Nephron (organoid): ENCODE results near the gene RPP25L.

Source experiments
- H3K27ac Mint-ChIP-seq, 3 experiments: 2 replicates each; pipeline ENCODE4 v1.8.0; 2020; ENCODE audit warnings: mixed read lengths in 3 of 3, mild to moderate bottlenecking in 2 of 3, moderate library complexity in 1 of 3
- H3K27me3 Mint-ChIP-seq: 2 replicates; pipeline ENCODE4 v1.8.0; 2021; ENCODE audit warnings: low read depth, mild to moderate bottlenecking, moderate library complexity, mixed read lengths
- H3K36me3 Mint-ChIP-seq: 2 replicates; pipeline ENCODE4 v1.8.0; 2020; ENCODE audit warnings: low read depth, mixed read lengths
- H3K4me1 Mint-ChIP-seq: 2 replicates; pipeline ENCODE4 v1.8.0; 2020; ENCODE audit warnings: mixed read lengths
- H3K4me3 Mint-ChIP-seq, 3 experiments: 2 replicates each; pipeline ENCODE4 v1.8.0; 2020; ENCODE audit warnings: mild to moderate bottlenecking in 3 of 3, mixed read lengths in 3 of 3, moderate library complexity in 2 of 3
- H3K9me3 Mint-ChIP-seq: 2 replicates; pipeline ENCODE4 v1.8.0; 2020; ENCODE audit warnings: mixed read lengths
- TF ChIP-seq, protein P1 (sequence below), 3 experiments: fragments of 200-600 bp; sonication (generic); IDR thresholded peaks; one replicate each; pipeline ENCODE4 v1.5.0; 2021; ENCODE audit warnings: antibody characterized with exemption in 3 of 3; ENCODE audit not compliant: unreplicated experiment in 3 of 3

Gene RPP25L

DNA sequence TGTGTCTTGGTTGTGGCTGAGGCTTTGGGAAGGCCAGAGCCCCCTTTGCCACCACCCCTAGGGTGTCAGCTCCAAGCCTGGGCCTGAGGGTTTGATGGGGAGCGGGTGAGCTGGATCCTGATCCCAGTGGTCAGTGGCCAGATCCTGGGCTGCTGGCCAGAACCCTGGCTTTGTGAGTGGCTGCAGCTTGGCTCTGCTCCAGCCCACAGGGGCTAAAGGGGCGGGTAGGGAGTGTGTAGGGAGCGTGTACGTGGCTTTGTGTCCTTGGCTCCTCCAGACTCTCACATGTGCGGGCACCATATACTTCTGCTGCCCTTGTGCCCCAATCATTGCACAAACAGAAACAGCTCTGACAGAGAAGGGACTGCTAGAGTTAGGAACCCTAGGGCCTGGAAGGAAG is 38.9 kb upstream of the RPP25L start:
- peaks cover 36% of the 10 kb centered on the region for H3K36me3 Mint-ChIP-seq

DNA sequence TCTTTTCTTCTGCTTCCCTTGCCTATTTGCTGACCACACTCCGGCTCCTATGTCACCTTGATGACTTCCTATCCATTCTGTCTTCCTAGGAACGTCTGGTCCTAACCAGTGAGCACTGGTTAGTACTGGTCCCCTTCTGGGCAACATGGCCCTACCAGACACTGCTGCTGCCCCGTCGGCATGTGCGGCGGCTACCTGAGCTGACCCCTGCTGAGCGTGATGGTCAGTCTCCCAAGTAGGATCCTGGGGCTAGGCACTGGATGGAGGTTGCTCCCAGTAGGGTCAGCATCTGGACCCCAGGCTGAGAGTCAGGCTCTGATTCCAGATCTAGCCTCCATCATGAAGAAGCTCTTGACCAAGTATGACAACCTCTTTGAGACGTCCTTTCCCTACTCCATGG is 36.8 kb upstream of the RPP25L start:
- H3K36me3 Mint-ChIP-seq = peaks cover 33% of the 10 kb centered on the region
- TF ChIP-seq, protein P1, sequence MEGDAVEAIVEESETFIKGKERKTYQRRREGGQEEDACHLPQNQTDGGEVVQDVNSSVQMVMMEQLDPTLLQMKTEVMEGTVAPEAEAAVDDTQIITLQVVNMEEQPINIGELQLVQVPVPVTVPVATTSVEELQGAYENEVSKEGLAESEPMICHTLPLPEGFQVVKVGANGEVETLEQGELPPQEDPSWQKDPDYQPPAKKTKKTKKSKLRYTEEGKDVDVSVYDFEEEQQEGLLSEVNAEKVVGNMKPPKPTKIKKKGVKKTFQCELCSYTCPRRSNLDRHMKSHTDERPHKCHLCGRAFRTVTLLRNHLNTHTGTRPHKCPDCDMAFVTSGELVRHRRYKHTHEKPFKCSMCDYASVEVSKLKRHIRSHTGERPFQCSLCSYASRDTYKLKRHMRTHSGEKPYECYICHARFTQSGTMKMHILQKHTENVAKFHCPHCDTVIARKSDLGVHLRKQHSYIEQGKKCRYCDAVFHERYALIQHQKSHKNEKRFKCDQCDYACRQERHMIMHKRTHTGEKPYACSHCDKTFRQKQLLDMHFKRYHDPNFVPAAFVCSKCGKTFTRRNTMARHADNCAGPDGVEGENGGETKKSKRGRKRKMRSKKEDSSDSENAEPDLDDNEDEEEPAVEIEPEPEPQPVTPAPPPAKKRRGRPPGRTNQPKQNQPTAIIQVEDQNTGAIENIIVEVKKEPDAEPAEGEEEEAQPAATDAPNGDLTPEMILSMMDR (IDR thresholded peaks at IDR 0.05; ENCODE audit: unreplicated experiment in 3 of 3) = no peak
- no peaks in the 10 kb centered on the region for H3K27me3 Mint-ChIP-seq
- peak overlapping the region; percentile 90 to 96 (median 91) for H3K4me3 Mint-ChIP-seq
- peaks cover 61% of the 10 kb centered on the region for H3K4me1 Mint-ChIP-seq
- peak overlapping the region; percentile 55 to 97 (median 95) for H3K27ac Mint-ChIP-seq
- no peaks in the 10 kb centered on the region for H3K9me3 Mint-ChIP-seq

More for the DNA sequence above, 38.9 kb upstream of the RPP25L start:
- peaks cover 81% of the 10 kb centered on the region for H3K4me1 Mint-ChIP-seq
- no peaks in the 10 kb centered on the region for H3K27me3 Mint-ChIP-seq
- H3K27ac Mint-ChIP-seq = peak overlapping the region; percentile 99
- TF ChIP-seq, protein P1 (IDR thresholded peaks at IDR 0.05; ENCODE audit: unreplicated experiment in 3 of 3) = no peak
- no peaks in the 10 kb centered on the region for H3K9me3 Mint-ChIP-seq
- H3K4me3 Mint-ChIP-seq = peak overlapping the region; percentile 74 to 95 (median 89)

- no peaks in the 10 kb centered on the region for H3K9me3 Mint-ChIP-seq
- peak overlapping the region; percentile 95 to 97 (median 97) for H3K27ac Mint-ChIP-seq
- TF ChIP-seq, protein P1 (IDR thresholded peaks at IDR 0.05; ENCODE audit: unreplicated experiment in 3 of 3) = no peak
- H3K36me3 Mint-ChIP-seq = peaks cover 33% of the 10 kb centered on the region
- peaks cover 51% of the 10 kb centered on the region for H3K4me1 Mint-ChIP-seq
- peak overlapping the region; percentile 90 to 96 (median 91) for H3K4me3 Mint-ChIP-seq
- H3K27me3 Mint-ChIP-seq = no peaks in the 10 kb centered on the region
Observed at GRCh38 chr9:34647651-34648050, 35.8 kb upstream of the RPP25L start.

GRCh38 chr9:34647084-34647403 is 35.1 kb upstream of the RPP25L start:
- H3K4me3 Mint-ChIP-seq = peak overlapping the region; percentile 90 to 96 (median 91)
- peaks cover 33% of the 10 kb centered on the region for H3K36me3 Mint-ChIP-seq
- peaks cover 45% of the 10 kb centered on the region for H3K4me1 Mint-ChIP-seq
- TF ChIP-seq, protein P1 (IDR thresholded peaks at IDR 0.05; ENCODE audit: unreplicated experiment in 3 of 3) = no peak
- no peaks in the 10 kb centered on the region for H3K9me3 Mint-ChIP-seq
- H3K27me3 Mint-ChIP-seq = no peaks in the 10 kb centered on the region
- peak overlapping the region; percentile 95 to 97 (median 97) for H3K27ac Mint-ChIP-seq

DNA sequence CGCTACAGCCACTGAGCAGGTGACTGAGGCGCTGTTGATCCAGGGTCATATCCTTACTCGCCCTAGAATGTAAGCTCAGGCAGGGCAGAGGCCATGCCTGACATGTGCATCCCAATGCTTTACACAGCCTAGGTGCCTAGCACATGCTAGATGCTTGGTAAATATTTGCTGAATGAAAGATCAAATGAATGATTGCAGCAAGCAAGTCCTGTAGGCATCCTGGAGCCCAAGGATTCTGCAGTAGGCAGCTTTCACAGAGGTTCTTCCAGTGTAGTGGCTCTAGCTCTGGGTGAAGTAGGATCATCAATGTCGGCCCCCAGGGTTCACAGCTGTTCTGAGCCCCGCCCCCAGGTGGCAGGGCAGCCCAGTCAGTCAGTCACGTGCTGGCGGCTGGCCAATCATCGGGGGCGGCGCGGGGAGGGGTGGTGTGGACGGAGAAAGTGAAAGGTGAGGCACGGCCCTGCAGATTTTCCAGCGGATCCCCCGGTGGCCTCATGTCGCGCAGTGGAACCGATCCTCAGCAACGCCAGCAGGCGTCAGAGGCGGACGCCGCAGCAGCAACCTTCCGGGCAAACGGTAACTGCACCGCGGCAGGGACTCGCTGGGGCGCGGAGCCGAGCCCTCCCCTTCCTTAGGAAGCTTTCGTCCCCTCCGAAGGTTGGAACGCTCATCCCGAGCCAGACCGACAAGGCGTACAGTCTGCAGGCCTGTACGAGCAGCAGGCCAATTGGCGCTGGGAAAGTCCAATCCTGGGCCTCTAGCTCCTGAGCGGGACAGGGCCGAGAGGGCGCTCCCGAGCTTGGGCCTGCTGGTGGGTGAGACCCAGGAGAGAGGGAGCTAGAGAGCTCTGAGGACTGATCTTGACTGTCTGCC is 34.5 kb upstream of the RPP25L start, which contains the start of gene GALT:
GALT (plus strand) TSS at position 465 of the 873 bp plus-strand sequence; CDS start at position 495, 30 bp downstream.
- peak within 1 kb of the TSS; percentile 95 to 97 (median 97) for H3K27ac Mint-ChIP-seq
- peaks cover 39% of the 10 kb centered on the region for H3K4me1 Mint-ChIP-seq
- H3K36me3 Mint-ChIP-seq = peaks cover 30% of the 10 kb centered on the region
- TF ChIP-seq, protein P1 (IDR thresholded peaks at IDR 0.05; ENCODE audit: unreplicated experiment in 3 of 3) = peak; percentile 33 to 56 (median 47)
- H3K4me3 Mint-ChIP-seq = peak within 1 kb of the TSS; percentile 90 to 96 (median 91)
- H3K9me3 Mint-ChIP-seq = no peaks in the 10 kb centered on the region
- no peaks in the 10 kb centered on the region for H3K27me3 Mint-ChIP-seq
